ENCODE data around the gene GPATCH8.

The GPATCH8 gene

GRCh38 chr17:44354582-44355561, 148.3 kb downstream of the GPATCH8 start:
- DNase-seq (ENCODE audit: insufficient read length) (no peak), FAIRE-seq (no peak)

GRCh38 chr17:44353672-44354331, 149.4 kb downstream of the GPATCH8 start:
- no peak for TF ChIP-seq POLR2AphosphoS5 (IDR thresholded peaks at IDR 0.05; ENCODE audit: low read depth, low read length)
- no peak for TF ChIP-seq POLR2A (IDR thresholded peaks at IDR 0.05; ENCODE audit: low read depth, low read length)
- no peak for TF ChIP-seq TAF1 (IDR thresholded peaks at IDR 0.05; ENCODE audit: borderline replicate concordance, low read depth, low read length)
- FAIRE-seq (no peak), DNase-seq (ENCODE audit: insufficient read length) (no peak)

More at GRCh38 chr17:44354582-44355561, 148.3 kb downstream of the GPATCH8 start:
- TF ChIP-seq POLR2A (IDR thresholded peaks at IDR 0.05; ENCODE audit: low read depth, low read length) (no peak), POLR2AphosphoS5 (IDR thresholded peaks at IDR 0.05; ENCODE audit: low read depth, low read length) (no peak), TAF1 (IDR thresholded peaks at IDR 0.05; ENCODE audit: borderline replicate concordance, low read depth, low read length) (no peak)

GRCh38 chr17:44352828-44353671, 150.2 kb downstream of the GPATCH8 start:
- TF ChIP-seq POLR2A (IDR thresholded peaks at IDR 0.05; ENCODE audit: low read depth, low read length), result no peak; the same call in 1 of the 2 replicates
- TF ChIP-seq TAF1 (IDR thresholded peaks at IDR 0.05; ENCODE audit: borderline replicate concordance, low read depth, low read length), result no peak
- no peak for TF ChIP-seq POLR2AphosphoS5 (IDR thresholded peaks at IDR 0.05; ENCODE audit: low read depth, low read length)
- FAIRE-seq, result no peak
- no peak for DNase-seq (ENCODE audit: insufficient read length)

- no peak for FAIRE-seq
Measured at GRCh38 chr17:44351961-44352827, 151.0 kb downstream of the GPATCH8 start.

GRCh38 chr17:44351464-44351863, 151.7 kb downstream of the GPATCH8 start:
- TF ChIP-seq POLR2AphosphoS5 (IDR thresholded peaks at IDR 0.05; ENCODE audit: low read depth, low read length), result no peak
- no peak for TF ChIP-seq POLR2A (IDR thresholded peaks at IDR 0.05; ENCODE audit: low read depth, low read length)
- TF ChIP-seq TAF1 (IDR thresholded peaks at IDR 0.05; ENCODE audit: borderline replicate concordance, low read depth, low read length), result no peak
- no peak for DNase-seq (ENCODE audit: insufficient read length)
- no peak for FAIRE-seq

More at GRCh38 chr17:44351961-44352827, 151.0 kb downstream of the GPATCH8 start:
- DNase-seq (ENCODE audit: insufficient read length), result no peak
- TF ChIP-seq TAF1 (IDR thresholded peaks at IDR 0.05; ENCODE audit: borderline replicate concordance, low read depth, low read length) (no peak), POLR2A (IDR thresholded peaks at IDR 0.05; ENCODE audit: low read depth, low read length) (no peak), POLR2AphosphoS5 (IDR thresholded peaks at IDR 0.05; ENCODE audit: low read depth, low read length) (0 out of 2 replicates have a peak, but pooled peaks have one; percentile 4)

- FAIRE-seq (peak; percentile 90), DNase-seq (ENCODE audit: insufficient read length) (peak; percentile 89)
- no peak for TF ChIP-seq POLR2AphosphoS5 (IDR thresholded peaks at IDR 0.05; ENCODE audit: low read depth, low read length)
- TF ChIP-seq POLR2A (IDR thresholded peaks at IDR 0.05; ENCODE audit: low read depth, low read length), result no peak
- TF ChIP-seq TAF1 (IDR thresholded peaks at IDR 0.05; ENCODE audit: borderline replicate concordance, low read depth, low read length), result no peak
Measured at GRCh38 chr17:44350733-44351226, 152.4 kb downstream of the GPATCH8 start.

GRCh38 chr17:44349553-44350070, 153.6 kb downstream of the GPATCH8 start:
- no peak for DNase-seq (ENCODE audit: insufficient read length)
- no peak for FAIRE-seq
- no peak for TF ChIP-seq TAF1 (IDR thresholded peaks at IDR 0.05; ENCODE audit: borderline replicate concordance, low read depth, low read length)
- TF ChIP-seq POLR2AphosphoS5 (IDR thresholded peaks at IDR 0.05; ENCODE audit: low read depth, low read length), result no peak
- TF ChIP-seq POLR2A (IDR thresholded peaks at IDR 0.05; ENCODE audit: low read depth, low read length), result no peak

GRCh38 chr17:44348988-44349364, 154.2 kb downstream of the GPATCH8 start:
- FAIRE-seq (no peak), DNase-seq (ENCODE audit: insufficient read length) (no peak)
- TF ChIP-seq POLR2A (IDR thresholded peaks at IDR 0.05; ENCODE audit: low read depth, low read length) (no peak), POLR2AphosphoS5 (IDR thresholded peaks at IDR 0.05; ENCODE audit: low read depth, low read length) (no peak), TAF1 (IDR thresholded peaks at IDR 0.05; ENCODE audit: borderline replicate concordance, low read depth, low read length) (no peak)

GRCh38 chr17:44348234-44348987, 154.8 kb downstream of the GPATCH8 start:
- FAIRE-seq (peak; percentile 92), DNase-seq (ENCODE audit: insufficient read length) (peak; percentile 68)
- peak; percentile 54; the same call in 1 of the 2 replicates for TF ChIP-seq POLR2AphosphoS5 (IDR thresholded peaks at IDR 0.05; ENCODE audit: low read depth, low read length)
- TF ChIP-seq TAF1 (IDR thresholded peaks at IDR 0.05; ENCODE audit: borderline replicate concordance, low read depth, low read length), result no peak

Data from GM12892 (cell line).